HepG2 (cell line): ENCODE measurements around the gene ATP5MG. TPM values are rescaled to one million over a fixed set of nuclear protein-coding genes. Genes with fewer than 3 reads are reported as not detected.

ENCODE experiments used
- ATF7 ChIP-seq, 2 experiments: fragments of 450-650 bp in 1 of 2; sonication (generic) in 1 of 2; formaldehyde crosslinking in 1 of 2; IDR thresholded peaks; 2 replicates each; pipeline versions ENCODE4 v1.4.0 to v1.6.1; 2016 to 2020; ENCODE audit warnings: antibody characterized with exemption in 1 of 2, mild to moderate bottlenecking in 1 of 2, missing genetic modification reagents in 1 of 2
- CBFB ChIP-seq: sonication (generic); formaldehyde crosslinking; IDR thresholded peaks from 2 replicates; pipeline ENCODE4 v1.4.0; 2020; ENCODE audit warnings: missing genetic modification reagents
- CREM ChIP-seq, 2 experiments: sonication (generic) in 1 of 2; formaldehyde crosslinking in 1 of 2; IDR thresholded peaks; 2 replicates each; pipeline versions ENCODE4 v1.4.0 to v1.6.1; 2016 to 2020; ENCODE audit warnings: antibody characterized with exemption in 1 of 2, mild to moderate bottlenecking in 1 of 2, missing genetic modification reagents in 1 of 2
- GATAD2A ChIP-seq: IDR thresholded peaks from 2 replicates; pipeline ENCODE4 v1.6.1; 2016
- JUN ChIP-seq: sonication (generic); formaldehyde crosslinking; IDR thresholded peaks from 2 replicates; pipeline ENCODE4 v1.4.0; 2020; ENCODE audit warnings: mild to moderate bottlenecking, missing genetic modification reagents
- MED1 ChIP-seq: sonication (generic); formaldehyde crosslinking; IDR thresholded peaks from 2 replicates; pipeline ENCODE4 v1.4.0; 2020; ENCODE audit warnings: missing genetic modification reagents
- MEIS2 ChIP-seq: sonication (generic); formaldehyde crosslinking; IDR thresholded peaks from 2 replicates; pipeline ENCODE4 v1.9.0; 2021; ENCODE audit warnings: mild to moderate bottlenecking, missing genetic modification reagents
- PAXIP1 ChIP-seq: sonication (generic); formaldehyde crosslinking; conservative IDR thresholded peaks from 2 replicates; pipeline ENCODE4 v1.4.0; 2020; ENCODE audit warnings: mild to moderate bottlenecking, missing genetic modification reagents, moderate library complexity
- SALL2 ChIP-seq: sonication (generic); formaldehyde crosslinking; IDR thresholded peaks from 2 replicates; pipeline ENCODE4 v1.8.1; 2023; ENCODE audit warnings: mild to moderate bottlenecking, missing genetic modification reagents, inconsistent platforms
- TAF1 ChIP-seq: sonication (generic); formaldehyde crosslinking; IDR thresholded peaks from 2 replicates; pipeline ENCODE4 v1.4.0; 2020; ENCODE audit warnings: missing genetic modification reagents
- TFDP1 ChIP-seq: IDR thresholded peaks from 2 replicates; pipeline ENCODE4 v1.6.1; 2016; ENCODE audit warnings: missing compliant biosample characterization, missing genetic modification reagents, borderline replicate concordance
- ZC3H13 ChIP-seq: sonication (generic); formaldehyde crosslinking; IDR thresholded peaks from 2 replicates; pipeline ENCODE4 v1.8.1; 2023; ENCODE audit warnings: mild to moderate bottlenecking, missing genetic modification reagents, moderate library complexity
- ZFP82 ChIP-seq: sonication (generic); formaldehyde crosslinking; IDR thresholded peaks from 2 replicates; pipeline ENCODE4 v1.5.1; 2020; ENCODE audit warnings: mild to moderate bottlenecking, missing genetic modification reagents, borderline replicate concordance
- ZHX2 ChIP-seq, 2 experiments: sonication (generic) in 1 of 2; formaldehyde crosslinking in 1 of 2; IDR thresholded peaks; 2 replicates each; pipeline versions ENCODE4 v1.6.1 to v1.9.0; 2014 to 2022; ENCODE audit warnings: antibody characterized with exemption in 1 of 2, borderline replicate concordance in 1 of 2, inconsistent platforms in 1 of 2, low read depth in 1 of 2, missing genetic modification reagents in 1 of 2
- ZNF253 ChIP-seq: sonication (generic); formaldehyde crosslinking; IDR thresholded peaks from 2 replicates; pipeline ENCODE4 v1.8.0; 2022; ENCODE audit warnings: mild to moderate bottlenecking, missing genetic modification reagents, borderline replicate concordance
- ZNF576 ChIP-seq: sonication (generic); formaldehyde crosslinking; IDR thresholded peaks from 2 replicates; pipeline ENCODE4 v1.4.0; 2020; ENCODE audit warnings: mild to moderate bottlenecking, missing genetic modification reagents
- ZNF878 ChIP-seq: sonication (generic); formaldehyde crosslinking; IDR thresholded peaks from 2 replicates; pipeline ENCODE4 v1.8.1; 2023; ENCODE audit warnings: mild to moderate bottlenecking, missing genetic modification reagents, moderate library complexity
- polyA plus RNA-seq, 8 experiments: library from polyadenylated mRNA; depleted of rRNA in 3 of 8; stranded (reverse) in 7 of 8; unstranded in 1 of 8; fragments of >200 nt; fragmentation: Illumina TruSeq in 4 of 8; extraction: Trizol in 4 of 8; gene quantifications; 2 replicates each; pipeline versions ENCODE4 v1.2.1 to v1.2.3, GENCODE V29; 2011 to 2016; ENCODE audit warnings: low read depth in 4 of 8, missing spikeins in 1 of 8, mixed read lengths in 1 of 8; ENCODE audit not compliant: insufficient read depth in 1 of 8
- total RNA-seq, 5 experiments: library from RNA; depleted of rRNA; stranded (reverse); fragments of >200 nt; fragmentation: Illumina TruSeq; extraction: Trizol; gene quantifications; 2 replicates each; pipeline ENCODE4 v1.2.3, GENCODE V29; 2016; ENCODE audit warnings: low read depth in 1 of 5

Gene ATP5MG
- total and polyA plus RNA-seq, 2 of the 13 experiments (the other 11 are each of a cell fraction or from before 2014, with no cell fraction given), result 260 to 320 TPM

- TF ChIP-seq ZHX2 (IDR thresholded peaks at IDR 0.05; ENCODE audit: low read depth), result peak; percentile 28; the same call in 1 of the 2 replicates
- no peak for TF ChIP-seq ZHX2 (CRISPR knock-in tag; IDR thresholded peaks at IDR 0.05; ENCODE audit: borderline replicate concordance)
- TF ChIP-seq ZNF253, result no peak
- peak; percentile 44; the same call in 1 of the 2 replicates for TF ChIP-seq SALL2 (CRISPR knock-in tag)
- peak; percentile 56 for TF ChIP-seq MED1
- peak; percentile 82 for TF ChIP-seq TAF1 (CRISPR knock-in tag)
- peak; percentile 30; the same call in 1 of the 2 replicates for TF ChIP-seq CREM (IDR thresholded peaks at IDR 0.05)
- TF ChIP-seq CREM (CRISPR knock-in tag; IDR thresholded peaks at IDR 0.05), result no peak
- peak; percentile 71 for TF ChIP-seq TFDP1 (CRISPR knock-in tag)
- TF ChIP-seq CBFB, result peak; percentile 71; the same call in 1 of the 2 replicates
- TF ChIP-seq ZNF576 (CRISPR knock-in tag), result no peak
- TF ChIP-seq JUN (CRISPR knock-in tag), result no peak
- TF ChIP-seq ZNF878 (CRISPR knock-in tag), result 0 out of 2 replicates have a peak, but pooled peaks have one; percentile 53
- TF ChIP-seq ZC3H13 (CRISPR knock-in tag), result 0 out of 2 replicates have a peak, but pooled peaks have one; percentile 25
- peak; percentile 60 for TF ChIP-seq MEIS2
- peak; percentile 69 for TF ChIP-seq PAXIP1 (CRISPR knock-in tag)
- TF ChIP-seq ZFP82, result peak; percentile 68; the same call in 1 of the 2 replicates
- no peak for TF ChIP-seq ATF7 (IDR thresholded peaks at IDR 0.05)
- TF ChIP-seq ATF7 (CRISPR knock-in tag; IDR thresholded peaks at IDR 0.05), result 0 out of 2 replicates have a peak, but pooled peaks have one; percentile 16
- 0 out of 2 replicates have a peak, but pooled peaks have one; percentile 34 for TF ChIP-seq GATAD2A (CRISPR knock-in tag)
These were observed 34.7 kb downstream of the ATP5MG start, which contains the start of gene KMT2A (continued) for GRCh38 chr11:118435893-118436624.
